ENCODE results near the gene LRRN2.

GRCh38 chr1:204684206-204684570 is 1.4 kb downstream of the LRRN2 start:
- no peak for TF ChIP-seq SIN3A (IDR thresholded peaks at IDR 0.05; ENCODE audit: borderline replicate concordance, insufficient read depth, low read length)
- no peak for TF ChIP-seq POLR2AphosphoS5 (IDR thresholded peaks at IDR 0.05; ENCODE audit: low read depth, low read length)

Data from PFSK-1 (cell line).